ENCODE results near the gene MITF.

Gene MITF

DNA sequence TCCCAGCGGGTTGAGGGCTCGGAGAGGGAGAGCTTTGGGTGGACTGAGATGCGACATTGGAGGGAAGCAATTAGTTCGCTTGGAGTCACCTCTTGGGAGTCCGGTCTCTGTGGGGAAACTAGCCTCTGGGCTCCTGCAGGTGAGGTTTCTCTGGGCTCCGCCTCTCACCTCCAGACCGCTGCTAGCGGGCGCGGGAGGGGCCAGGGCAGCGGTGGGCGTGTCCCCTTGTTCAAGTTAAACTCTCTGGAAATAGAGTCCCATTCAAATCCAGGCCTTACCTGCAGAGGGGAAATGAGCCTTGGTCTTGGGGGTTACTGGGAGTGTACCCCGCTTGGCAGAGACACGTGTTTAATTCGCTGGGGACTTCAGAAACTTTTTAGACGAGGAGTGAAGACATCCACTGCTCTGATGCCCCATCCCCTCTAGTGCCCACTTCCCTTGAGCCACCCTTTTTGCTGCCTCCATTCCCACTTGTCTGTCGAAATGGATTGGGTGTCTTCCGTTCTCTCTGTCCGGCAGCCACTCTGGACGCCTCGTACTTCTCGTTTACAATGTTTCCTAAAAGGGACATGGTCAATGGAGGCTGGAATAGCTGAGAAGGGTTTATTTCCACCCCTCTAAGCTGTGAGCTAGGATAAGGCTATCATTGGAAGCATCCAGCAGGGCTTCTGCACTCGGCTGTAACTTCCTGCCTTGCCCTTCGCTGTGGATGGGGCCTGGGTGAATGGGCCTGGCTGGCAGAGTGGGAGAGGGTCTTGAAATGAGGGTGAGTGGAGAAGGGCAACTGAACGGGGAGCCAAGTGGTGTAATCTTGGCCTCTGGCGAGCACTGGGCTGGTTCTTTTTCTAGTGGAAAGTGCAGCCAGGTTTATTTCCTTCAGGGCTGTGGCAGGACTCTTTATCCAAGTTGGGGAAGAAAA lies 1.1 kb downstream of the MITF start:
- TF ChIP-seq POLR2A (IDR thresholded peaks at IDR 0.05; ENCODE audit: low read length) = no peak
- no peak for TF ChIP-seq GATA1 (IDR thresholded peaks at IDR 0.05; ENCODE audit: low read depth, low read length)
- DNase-seq = peak; percentile 61 to 70

DNA sequence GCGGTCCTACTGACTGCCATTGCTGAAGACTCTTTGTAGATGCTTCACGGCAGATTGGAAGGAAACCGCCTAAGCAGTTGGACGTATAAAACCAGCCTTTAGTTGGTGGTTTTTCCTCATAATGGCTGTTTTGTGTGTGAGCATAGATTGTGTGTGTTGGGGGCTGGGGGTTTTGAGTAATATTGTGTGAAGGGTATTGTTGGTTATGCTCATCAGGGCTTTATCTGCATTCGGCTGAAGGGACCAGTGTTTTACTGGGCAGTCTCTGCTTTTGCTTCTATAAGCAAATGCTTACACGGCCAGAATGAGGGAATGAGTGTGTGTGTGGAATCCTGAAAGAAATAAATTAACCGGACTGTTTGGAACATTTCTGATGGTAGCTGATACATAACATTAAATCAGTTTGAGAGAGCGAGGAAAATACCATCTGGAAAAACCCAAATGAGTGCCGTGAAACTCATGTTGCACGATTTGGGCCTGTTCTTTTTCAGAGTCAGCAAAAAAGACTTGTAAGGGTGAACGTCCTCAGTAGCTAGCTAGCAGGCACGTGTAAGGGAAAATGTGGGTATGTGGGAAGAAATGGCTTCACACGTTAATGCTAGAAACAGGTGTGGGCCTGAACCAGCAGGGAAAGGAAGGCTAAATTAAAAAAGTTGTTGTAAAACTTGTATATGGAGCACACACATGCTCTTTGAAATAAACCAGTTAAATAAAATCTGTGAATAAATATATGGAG lies 1.9 kb downstream of the MITF start:
- DNase-seq = no peak
- TF ChIP-seq POLR2A (IDR thresholded peaks at IDR 0.05; ENCODE audit: low read length) (no peak), GATA1 (IDR thresholded peaks at IDR 0.05; ENCODE audit: low read depth, low read length) (no peak)

DNA sequence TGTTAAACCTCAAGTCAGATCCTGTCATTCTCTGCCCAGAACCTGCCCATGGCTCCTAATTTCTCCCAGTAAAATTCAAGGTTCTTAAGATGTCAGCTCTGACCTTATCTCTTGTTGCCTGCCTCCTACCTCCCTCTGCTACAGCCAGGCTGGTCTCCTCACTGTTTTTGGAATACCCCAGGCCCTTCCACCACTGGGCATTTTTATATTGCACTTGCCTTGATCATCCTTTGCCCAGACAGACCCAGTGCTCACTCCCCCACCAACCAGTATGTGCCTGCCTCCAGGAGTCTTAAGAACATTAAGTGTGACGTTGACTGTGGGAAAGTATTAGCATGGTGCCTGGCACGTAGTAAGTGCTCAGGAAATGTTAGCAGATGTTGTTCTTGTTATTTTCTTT lies 3.1 kb downstream of the MITF start:
- TF ChIP-seq GATA1 (IDR thresholded peaks at IDR 0.05; ENCODE audit: low read depth, low read length) (no peak), POLR2A (IDR thresholded peaks at IDR 0.05; ENCODE audit: low read length) (no peak)
- peak in 1 of 2 experiments; percentile 32 for DNase-seq

DNA sequence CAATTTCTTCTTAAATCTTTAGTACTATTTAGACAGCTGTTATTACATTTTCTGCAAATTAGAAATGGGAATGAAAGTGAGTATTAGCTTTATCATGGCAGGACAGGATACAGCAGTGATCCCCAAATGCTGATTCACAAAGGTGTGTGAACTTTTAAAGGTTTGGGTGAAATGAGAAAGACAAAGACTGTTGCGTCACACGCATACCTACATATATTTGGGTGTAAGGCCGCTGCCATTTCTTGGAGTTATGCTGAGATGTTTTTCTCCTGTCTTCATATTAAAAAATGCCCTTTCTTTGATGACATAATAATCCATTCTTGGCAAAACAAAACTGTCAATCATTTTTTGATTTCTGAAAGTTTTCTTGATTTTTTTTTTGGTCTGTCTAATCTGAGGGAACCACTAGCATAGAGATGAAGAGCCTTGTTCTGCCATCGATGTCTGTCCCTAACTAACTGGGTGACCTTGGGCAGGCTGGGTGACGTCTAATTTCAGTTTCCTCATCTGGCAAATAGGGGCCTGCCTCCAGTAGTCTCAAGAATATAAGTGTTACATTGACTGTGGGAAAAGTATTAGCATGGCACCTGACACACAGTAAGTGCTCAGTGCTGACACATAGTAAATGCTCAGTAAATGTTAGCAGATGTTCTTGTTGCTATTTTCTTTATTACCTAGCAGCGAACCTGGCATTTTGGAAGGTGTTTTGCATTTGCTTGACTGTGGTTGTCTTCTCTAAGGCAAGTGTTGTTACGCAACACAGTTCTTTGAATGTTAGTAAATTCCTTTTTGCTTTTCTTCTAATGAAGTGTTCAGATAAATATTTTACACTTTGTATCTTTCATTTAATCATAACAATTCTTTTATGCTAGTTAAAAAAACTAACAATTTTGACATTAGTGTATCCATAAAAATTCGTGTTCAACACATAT lies 5.0 kb downstream of the MITF start:
- DNase-seq = no peak
- TF ChIP-seq POLR2A (IDR thresholded peaks at IDR 0.05; ENCODE audit: low read length) (no peak), GATA1 (IDR thresholded peaks at IDR 0.05; ENCODE audit: low read depth, low read length) (no peak)

DNA sequence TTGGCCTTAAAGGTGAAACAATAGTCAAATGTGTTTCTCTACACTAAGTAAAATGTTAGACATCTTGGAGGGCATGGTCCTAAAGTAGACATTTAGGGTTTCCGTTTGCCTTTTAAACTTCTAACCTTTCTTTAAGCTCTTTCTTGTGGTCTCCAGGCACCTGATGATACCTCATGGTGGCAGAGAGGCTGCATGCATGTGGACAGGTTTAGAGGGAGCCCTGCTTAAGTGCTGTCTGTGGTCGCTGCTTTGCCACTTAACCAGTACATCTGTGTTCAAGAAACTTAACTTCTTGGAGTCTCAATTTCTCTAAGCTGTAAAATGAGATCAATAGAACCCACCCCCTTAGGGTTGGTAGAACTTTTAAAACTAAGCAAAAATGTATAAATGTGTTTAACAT lies 6.2 kb downstream of the MITF start:
- TF ChIP-seq POLR2A (IDR thresholded peaks at IDR 0.05; ENCODE audit: low read length) (no peak), GATA1 (IDR thresholded peaks at IDR 0.05; ENCODE audit: low read depth, low read length) (no peak)
- DNase-seq = no peak

DNA sequence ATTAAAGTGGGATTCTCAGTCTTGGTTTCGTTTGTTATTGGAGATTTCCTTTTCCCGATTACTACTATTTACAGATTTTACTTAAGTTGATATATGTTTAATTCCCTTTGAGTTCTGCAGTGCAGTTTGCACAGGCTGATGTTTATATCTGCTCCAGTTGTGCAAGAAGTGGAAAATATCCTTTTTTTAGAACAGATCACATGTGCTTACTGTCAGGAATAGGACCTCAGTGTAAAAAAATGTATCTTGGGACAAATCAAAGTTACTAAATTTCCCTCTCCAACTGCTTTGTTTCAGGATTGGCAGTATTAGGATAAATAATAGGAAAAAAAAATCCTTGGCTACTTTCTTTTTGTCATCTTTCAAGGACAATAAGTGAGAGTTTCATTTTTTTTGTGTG lies 6.9 kb downstream of the MITF start:
- no peak for DNase-seq
- TF ChIP-seq GATA1 (IDR thresholded peaks at IDR 0.05; ENCODE audit: low read depth, low read length) = no peak
- TF ChIP-seq POLR2A (IDR thresholded peaks at IDR 0.05; ENCODE audit: low read length) = no peak

DNA sequence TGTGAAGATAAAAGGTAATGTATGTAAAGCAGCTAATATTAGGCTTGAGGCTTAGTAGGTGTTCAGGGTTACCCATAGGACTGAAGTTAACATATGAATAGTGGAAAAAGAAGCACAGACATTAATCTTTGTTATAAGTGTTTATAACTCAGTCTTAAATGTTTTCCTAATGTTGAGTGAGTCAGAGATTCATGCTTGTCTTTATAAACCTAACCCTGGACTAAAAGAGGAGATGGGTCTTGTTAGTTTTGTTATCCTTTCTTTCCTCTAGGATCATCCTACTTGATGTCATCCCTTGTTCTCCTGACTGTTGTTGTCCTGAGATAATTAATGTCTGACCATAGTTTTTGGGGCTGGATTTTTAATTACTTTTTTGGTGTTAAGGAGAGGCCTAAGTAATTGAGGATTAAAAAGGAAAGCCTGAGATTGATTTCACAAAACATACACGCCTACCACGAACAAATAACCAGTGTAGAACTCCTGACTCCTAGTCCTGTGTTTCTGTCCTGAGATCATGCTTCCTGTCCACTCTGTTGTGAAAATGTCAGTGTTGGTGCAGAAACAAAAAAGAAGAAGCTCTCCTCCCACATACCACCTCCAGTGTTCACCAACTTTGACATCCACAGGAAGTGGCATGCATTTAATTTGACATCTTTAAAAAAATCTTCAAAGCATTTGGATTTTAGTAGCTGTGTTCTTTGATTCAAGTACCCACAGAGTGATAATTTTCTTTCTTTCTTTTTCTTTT lies 8.4 kb downstream of the MITF start:
- TF ChIP-seq POLR2A (IDR thresholded peaks at IDR 0.05; ENCODE audit: low read length) = no peak
- no peak for TF ChIP-seq GATA1 (IDR thresholded peaks at IDR 0.05; ENCODE audit: low read depth, low read length)
- DNase-seq = no peak

DNA sequence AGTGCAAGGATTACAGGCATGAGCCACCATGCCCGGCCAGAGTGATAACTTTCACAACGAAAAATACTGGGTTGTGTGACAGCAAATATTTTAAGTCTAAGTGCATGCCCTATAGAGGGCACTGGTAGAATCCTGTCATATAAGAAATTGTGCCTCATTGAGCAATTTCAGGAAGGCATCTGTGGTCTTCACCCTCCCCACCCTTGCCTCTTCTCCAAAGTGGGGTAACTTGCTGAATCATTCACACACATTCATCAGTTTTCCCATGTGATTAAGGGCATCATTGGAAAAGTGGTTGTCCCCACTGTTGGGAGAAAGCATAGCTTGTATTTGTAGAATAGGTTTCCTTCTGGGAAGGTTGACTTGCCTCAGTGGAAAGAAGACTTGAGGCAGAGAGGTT lies 9.2 kb downstream of the MITF start:
- DNase-seq = no peak
- TF ChIP-seq GATA1 (IDR thresholded peaks at IDR 0.05; ENCODE audit: low read depth, low read length) (no peak), POLR2A (IDR thresholded peaks at IDR 0.05; ENCODE audit: low read length) (no peak)

DNA sequence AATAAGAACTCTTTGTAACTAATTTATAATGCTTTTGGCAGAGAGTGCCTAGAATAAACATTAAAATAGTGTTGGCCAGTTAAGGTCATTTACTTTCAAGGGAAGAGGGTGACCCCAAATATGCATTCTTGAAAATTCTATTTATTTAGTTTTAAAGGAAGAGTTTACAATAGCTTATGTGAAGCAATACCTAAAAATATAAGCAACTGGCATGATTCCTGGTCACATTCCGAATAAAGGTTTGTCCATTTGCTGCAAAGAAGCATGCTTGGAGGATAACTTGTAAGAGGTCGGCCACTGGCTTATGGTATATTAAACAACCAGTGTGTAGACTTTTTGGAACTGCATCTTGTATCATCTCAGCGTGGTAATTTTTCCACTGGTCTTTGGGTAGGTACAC lies 10.2 kb downstream of the MITF start:
- TF ChIP-seq GATA1 (IDR thresholded peaks at IDR 0.05; ENCODE audit: low read depth, low read length) (no peak), POLR2A (IDR thresholded peaks at IDR 0.05; ENCODE audit: low read length) (no peak)
- DNase-seq = no peak

DNA sequence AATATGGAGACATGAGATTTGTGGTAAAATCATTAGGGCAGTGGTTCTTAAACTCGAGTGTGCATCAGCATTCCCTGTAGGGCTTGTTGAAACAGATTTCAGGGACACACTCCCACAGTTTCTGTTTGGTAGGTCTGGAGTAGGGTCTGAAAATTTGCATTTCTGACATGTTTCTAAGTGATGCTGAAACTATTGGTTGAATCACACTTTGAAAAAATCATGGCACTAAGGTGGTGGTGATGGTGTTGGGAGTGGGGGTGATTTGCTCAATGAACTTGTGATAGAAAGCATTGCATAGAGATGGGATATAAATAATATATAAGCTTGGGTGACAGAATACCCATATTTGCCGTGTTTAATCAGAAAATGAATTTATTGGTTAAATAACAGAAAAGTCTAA lies 11.3 kb downstream of the MITF start:
- no peak for TF ChIP-seq GATA1 (IDR thresholded peaks at IDR 0.05; ENCODE audit: low read depth, low read length)
- TF ChIP-seq POLR2A (IDR thresholded peaks at IDR 0.05; ENCODE audit: low read length) = no peak
- no peak for DNase-seq

DNA sequence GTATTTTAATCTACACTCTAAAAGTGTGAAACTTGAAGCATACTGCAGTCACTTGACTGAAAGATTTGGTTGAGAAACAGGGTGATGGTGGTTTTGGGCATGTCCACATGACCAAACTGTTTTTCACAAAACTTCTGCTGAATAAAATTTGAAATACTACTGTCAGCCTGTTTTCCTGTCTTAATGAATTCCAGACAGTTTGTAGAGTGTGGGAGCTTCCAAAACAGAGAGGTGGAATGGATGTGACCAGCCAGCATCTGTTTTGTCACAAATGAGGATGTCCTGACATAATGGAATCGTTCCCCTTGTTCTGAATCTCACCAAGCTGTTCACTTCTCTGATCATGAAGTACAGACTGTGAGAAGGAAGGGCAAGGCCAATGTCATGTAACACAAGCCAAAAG lies 11.8 kb downstream of the MITF start:
- no peak for DNase-seq
- TF ChIP-seq GATA1 (IDR thresholded peaks at IDR 0.05; ENCODE audit: low read depth, low read length) (no peak), POLR2A (IDR thresholded peaks at IDR 0.05; ENCODE audit: low read length) (no peak)

DNA sequence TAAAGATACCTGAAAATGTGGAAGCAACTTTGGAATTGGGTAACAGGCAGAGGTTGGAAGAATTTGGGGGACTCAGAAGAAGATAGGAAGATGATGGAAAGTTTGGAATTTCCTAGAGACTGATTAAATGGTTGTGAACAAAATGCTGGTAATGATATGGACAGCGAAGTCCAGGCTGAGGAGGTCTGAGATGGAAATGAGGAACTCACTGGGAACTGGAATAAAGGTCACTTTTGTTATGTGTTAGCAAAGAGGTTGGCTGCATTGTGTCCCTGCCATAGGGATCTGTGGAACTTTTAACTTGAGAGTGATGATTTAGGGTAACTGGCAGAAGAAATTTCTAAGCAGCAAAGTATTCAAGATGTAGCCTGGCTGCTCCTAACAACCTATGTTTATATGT lies 13.0 kb downstream of the MITF start:
- DNase-seq = no peak
- TF ChIP-seq POLR2A (IDR thresholded peaks at IDR 0.05; ENCODE audit: low read length) = no peak
- no peak for TF ChIP-seq GATA1 (IDR thresholded peaks at IDR 0.05; ENCODE audit: low read depth, low read length)

DNA sequence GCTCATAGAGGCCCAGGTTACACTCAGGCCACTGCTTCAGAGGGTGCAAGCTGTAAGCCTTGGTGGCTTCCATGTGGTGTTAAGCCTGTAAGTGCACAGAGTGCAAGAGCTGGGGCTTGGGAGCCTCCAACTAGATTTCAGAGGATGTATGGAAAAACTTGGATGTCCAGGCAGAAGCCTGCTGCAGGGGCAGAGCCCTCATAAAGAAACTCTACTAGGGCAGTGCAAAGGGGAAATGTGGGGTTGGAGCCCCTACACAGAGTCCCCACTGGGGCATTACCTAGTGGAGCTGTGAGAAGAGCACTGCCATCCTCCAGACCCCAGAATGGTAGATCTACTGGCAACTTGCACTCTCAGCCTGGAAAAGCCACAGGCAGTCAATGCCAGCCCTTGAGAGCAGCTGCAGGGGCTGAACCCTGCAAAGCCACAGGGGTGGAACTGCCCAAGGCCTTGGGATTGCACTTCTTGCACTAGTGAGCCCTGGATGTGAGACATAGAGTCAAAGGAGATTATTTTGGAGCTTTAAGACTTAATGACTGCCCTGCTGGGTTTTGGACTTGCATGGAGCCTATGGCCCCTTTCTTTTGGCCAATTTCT lies 14.0 kb downstream of the MITF start:
- TF ChIP-seq GATA1 (IDR thresholded peaks at IDR 0.05; ENCODE audit: low read depth, low read length) (no peak), POLR2A (IDR thresholded peaks at IDR 0.05; ENCODE audit: low read length) (no peak)
- DNase-seq = no peak
